Inflammatory macrophage treated with lipopolysaccharide for 4 hours (primary cell): ENCODE measurements around the gene HRK.
"Not testable (repeated sequence)": the region's sequence is repeated elsewhere in the genome, so short reads cannot be mapped to it uniquely, and the experiment has no call there.

ENCODE experiments used
- DNase-seq: peaks from one replicate; pipeline ENCODE4 v3.0.0-alpha.2; 2020

HRK gene

DNA sequence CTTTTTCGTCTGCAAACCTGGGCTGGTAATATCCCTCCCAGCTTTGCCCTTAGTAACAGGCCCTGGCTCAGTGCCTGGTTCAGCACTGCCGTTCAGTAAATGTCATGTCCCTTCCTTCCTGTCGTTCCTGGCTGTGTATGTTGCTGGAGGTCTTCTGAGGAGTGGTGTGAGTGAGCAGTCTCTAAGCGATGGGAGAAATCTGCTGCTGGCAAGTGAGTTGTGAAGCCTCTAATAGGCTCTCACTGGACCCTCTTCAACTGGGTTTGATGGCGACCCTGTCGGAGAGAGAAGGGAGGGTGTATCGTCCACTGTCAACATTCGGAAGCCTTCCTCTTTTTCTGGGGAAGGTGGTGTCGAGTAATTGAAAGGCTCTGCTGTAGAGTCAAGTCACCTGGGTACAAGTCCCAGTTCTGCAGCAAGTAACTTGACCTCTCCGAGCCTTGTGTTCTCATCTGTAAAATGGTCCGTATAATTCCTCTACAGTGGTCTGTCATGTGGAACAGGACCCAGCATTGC is 62.8 kb downstream of the HRK start:
- DNase-seq = no peak

DNA sequence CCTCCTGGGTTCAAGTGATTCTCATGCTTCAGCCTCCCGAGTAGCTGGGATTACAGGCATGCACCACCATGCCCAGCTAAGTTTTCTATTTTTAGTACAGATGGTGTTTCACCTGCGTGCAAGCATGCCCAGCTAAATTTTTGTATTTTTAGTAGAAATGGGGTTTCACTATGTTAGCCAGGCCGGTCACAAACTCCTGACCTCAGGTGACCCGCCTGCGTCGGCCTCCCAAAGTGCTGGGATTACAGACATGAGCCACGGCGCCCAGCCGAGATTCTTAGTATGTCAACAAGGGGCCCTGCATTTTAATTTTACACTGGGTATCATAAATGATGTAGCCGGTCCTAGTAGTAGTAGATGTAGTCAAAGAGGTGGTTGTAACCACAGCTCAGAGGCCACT is 66.5 kb downstream of the HRK start:
- not testable (repeated sequence) for DNase-seq

DNA sequence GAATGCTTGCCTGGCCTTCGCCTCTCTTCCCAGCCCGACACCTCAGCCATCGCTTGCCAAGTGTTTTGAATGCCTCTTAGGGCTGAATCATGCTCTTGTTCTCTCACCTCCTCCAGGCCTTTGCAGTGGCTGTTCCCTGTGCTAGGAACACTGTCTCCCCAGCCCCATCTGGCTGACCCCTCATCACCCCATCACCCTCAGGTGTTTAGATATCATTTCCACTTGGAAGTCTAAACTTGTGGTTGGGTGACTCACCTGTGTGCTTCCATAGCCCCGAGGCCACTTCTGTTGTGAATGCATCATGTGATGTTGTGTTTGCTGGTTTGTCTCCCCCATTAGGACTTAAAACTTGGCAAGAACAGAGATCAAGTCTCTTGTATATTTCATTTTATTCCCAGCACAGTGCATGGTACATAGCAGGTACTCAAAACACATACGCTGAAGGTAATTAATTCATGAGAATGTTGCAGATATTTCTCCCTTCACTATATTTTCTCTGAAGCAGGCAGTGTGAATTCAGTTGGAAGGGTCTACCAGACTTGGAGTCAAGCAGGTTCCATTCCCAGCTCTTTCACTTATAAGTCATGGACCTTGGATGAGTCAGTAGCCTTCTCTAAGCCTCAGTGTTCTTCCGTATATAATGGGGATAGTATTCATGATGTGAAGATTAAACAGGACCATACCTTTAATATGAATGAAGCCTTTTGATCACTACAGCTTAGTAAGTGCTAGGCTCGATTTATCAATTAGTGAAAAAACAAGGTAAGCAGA is 67.8 kb downstream of the HRK start:
- no peak for DNase-seq

DNA sequence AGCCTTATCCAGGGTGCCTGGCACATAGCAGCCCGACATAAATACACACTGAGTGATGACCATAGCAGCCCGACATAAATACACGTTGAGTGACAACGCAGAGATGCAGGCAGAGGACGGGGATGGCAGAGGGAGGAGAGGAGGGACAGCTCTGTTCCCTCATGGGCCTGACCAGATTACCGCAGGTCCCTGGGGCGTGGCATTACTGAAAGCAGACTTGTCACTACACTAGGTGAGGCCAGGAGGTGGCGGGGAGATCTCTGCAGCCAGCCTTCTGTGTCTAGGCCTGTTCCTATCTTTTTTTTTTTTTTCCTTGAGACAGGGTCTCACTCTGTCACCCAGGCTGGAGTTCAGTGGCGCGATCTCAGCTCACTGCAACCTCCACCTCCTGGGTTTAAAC is 69.0 kb downstream of the HRK start:
- no peak for DNase-seq

DNA sequence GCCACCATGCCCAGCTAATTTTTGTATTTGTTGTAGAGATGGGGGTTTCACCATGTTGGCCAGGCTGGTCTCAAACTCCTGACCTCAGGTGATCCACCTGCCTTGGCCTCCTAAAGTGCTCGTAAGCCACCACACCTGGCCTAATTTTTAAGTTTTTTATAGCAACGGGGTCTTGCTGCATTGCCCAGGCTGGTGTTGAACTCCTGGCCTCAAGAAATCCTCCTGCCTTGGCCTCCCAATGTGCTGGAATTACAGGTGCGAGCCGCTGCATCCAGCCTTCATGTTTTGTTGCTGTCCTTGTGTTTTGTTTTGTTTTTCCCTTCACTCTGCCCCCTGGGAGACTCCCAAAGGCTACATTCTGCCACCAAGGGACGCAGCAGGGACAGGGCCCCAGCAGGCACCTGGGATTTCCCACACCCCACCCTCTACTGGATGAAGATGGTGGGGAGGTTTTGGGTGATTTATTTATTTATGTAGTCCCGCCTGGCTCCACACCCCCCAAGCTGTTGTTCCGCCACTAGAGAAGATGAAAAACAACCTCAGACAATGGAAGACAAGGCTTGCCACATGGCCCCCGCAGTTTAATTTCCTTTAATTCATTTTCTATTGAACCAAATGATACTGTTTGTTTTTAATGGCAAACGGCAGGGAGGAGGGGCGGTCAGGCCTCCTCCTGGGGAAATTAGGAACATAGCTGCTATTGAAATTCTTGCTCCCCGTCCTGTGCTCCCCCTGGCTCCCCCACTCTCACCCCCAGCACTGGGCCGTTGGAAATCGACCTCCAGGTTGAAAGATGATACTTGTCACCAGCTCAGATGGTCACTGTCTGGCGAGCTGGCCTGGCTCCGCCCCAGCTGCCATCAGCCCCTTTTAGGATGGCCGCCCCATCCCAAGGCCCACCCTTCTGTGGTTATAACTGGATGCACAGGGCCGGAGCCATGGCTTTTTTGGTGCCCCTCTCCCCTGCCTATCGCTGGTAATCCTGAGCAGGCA is 72.8 kb downstream of the HRK start:
- DNase-seq = no peak

DNA sequence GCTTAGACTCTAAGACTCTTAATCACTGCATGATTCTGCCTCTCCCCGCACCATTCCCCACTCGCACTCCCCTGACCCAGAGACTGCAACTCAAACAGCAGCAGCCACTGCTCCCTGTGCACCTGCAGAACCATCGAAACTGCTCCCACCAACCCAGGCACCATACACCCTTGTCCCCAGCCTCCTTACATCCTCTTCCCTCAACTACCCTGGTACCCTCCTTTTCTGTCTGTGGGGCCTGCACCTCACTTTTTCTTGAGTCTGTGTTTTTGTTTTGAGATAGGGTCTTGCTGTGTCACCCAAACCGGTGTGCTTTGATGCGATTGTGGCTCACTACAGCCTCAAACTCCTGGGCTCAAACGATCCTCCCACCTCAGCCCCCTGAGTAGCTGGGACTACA is 73.7 kb downstream of the HRK start:
- DNase-seq = no peak

GRCh38 chr12:116806845-116807440 is 74.3 kb downstream of the HRK start:
- DNase-seq = no peak
